CD4-positive, alpha-beta T cell treated with Interleukin-12 subunit alpha and Interleukin-12 subunit beta, for 1 hour (primary cell): ENCODE data around the gene RAPH1.

Experiments
- DNase-seq: peaks from one replicate; pipeline ENCODE4 v3.0.0-alpha.2; 2020

The RAPH1 gene

GRCh38 chr2:203535078-203535783 lies at the start of gene RAPH1:
Gene RAPH1 (minus strand): TSS chr2:203535301. CDS start chr2:203495353, 39,948 bp downstream.
- peak; percentile 58 for DNase-seq

- no peak for DNase-seq
These were observed 49.7 kb upstream of the RAPH1 start for GRCh38 chr2:203584784-203585183.

- DNase-seq, result no peak
These were observed 48.6 kb upstream of the RAPH1 start for GRCh38 chr2:203583701-203584100.

- DNase-seq, result no peak
These were observed 48.1 kb upstream of the RAPH1 start for GRCh38 chr2:203583084-203583695.

- no peak for DNase-seq
These were observed 47.4 kb upstream of the RAPH1 start for GRCh38 chr2:203582468-203582867.

GRCh38 chr2:203580844-203581243 lies 45.7 kb upstream of the RAPH1 start:
- no peak for DNase-seq

GRCh38 chr2:203579730-203580129 lies 44.6 kb upstream of the RAPH1 start:
- no peak for DNase-seq

- no peak for DNase-seq
These were observed 43.9 kb upstream of the RAPH1 start for GRCh38 chr2:203578759-203579643.

- no peak for DNase-seq
These were observed 39.7 kb upstream of the RAPH1 start for GRCh38 chr2:203574824-203575223.

- DNase-seq, result no peak
These were observed 37.2 kb upstream of the RAPH1 start for GRCh38 chr2:203572316-203572715.

GRCh38 chr2:203569677-203570316 lies 34.7 kb upstream of the RAPH1 start:
- DNase-seq, result peak; percentile 4

GRCh38 chr2:203567691-203568090 lies 32.6 kb upstream of the RAPH1 start:
- no peak for DNase-seq

- no peak for DNase-seq
These were observed 31.1 kb upstream of the RAPH1 start for GRCh38 chr2:203566161-203566560.

GRCh38 chr2:203565076-203565475 lies 30.0 kb upstream of the RAPH1 start:
- no peak for DNase-seq

- no peak for DNase-seq
These were observed 27.2 kb upstream of the RAPH1 start for GRCh38 chr2:203562268-203562667.

- no peak for DNase-seq
These were observed 24.5 kb upstream of the RAPH1 start for GRCh38 chr2:203559641-203560040.

- DNase-seq, result no peak
These were observed 18.7 kb upstream of the RAPH1 start for GRCh38 chr2:203553784-203554183.

- DNase-seq, result no peak
These were observed 16.7 kb upstream of the RAPH1 start for GRCh38 chr2:203551778-203552177.

GRCh38 chr2:203550266-203550665 lies 15.2 kb upstream of the RAPH1 start:
- DNase-seq, result no peak

- DNase-seq, result no peak
These were observed 14.3 kb upstream of the RAPH1 start for GRCh38 chr2:203549406-203549805.

GRCh38 chr2:203548887-203549286 lies 13.8 kb upstream of the RAPH1 start:
- no peak for DNase-seq

GRCh38 chr2:203547356-203547755 lies 12.3 kb upstream of the RAPH1 start:
- DNase-seq, result no peak

- DNase-seq, result no peak
These were observed 9.3 kb upstream of the RAPH1 start for GRCh38 chr2:203544402-203544801.
